ENCODE measurements around the gene CCNA2.

GRCh38 chr4:121863799-121864198 is 40.1 kb upstream of the CCNA2 start:
- TF ChIP-seq CTCF (conservative IDR thresholded peaks at IDR 0.05; ENCODE audit: low read depth, low read length) (no peak), EZH2 (IDR thresholded peaks at IDR 0.05; ENCODE audit: borderline replicate concordance, low read depth, low read length, poor library complexity, severe bottlenecking) (no peak)

All from A673 (cell line).